Activated T-cell treated with anti-CD3 and anti-CD28 coated beads, Interleukin-2, amount 50 U/mL, for 72 hours (primary cell): Measurements from ENCODE around the gene ERC2. TPM values are rescaled to one million over a fixed set of nuclear protein-coding genes. Genes with fewer than 3 reads are reported as not detected.

Experiments used
- ATAC-seq, 2 donors: fragments of 150-1000 bp; cut with Tn5 transposase; replicated peaks in 1 of 2; 2 replicates each; pipeline ENCODE4 v1.10.0; 2021; ENCODE audit warnings: moderate library complexity in 2 of 2, mild to moderate bottlenecking in 1 of 2
- DNase-seq, 2 donors: peaks; one replicate each; pipeline ENCODE4 v3.0.0; 2021 to 2022; ENCODE audit warnings: mixed read lengths in 1 of 2
- H3K27ac Mint-ChIP-seq: one replicate; pipeline ENCODE4 v1.8.0; 2022; ENCODE audit warnings: mild to moderate bottlenecking, moderate library complexity, mixed read lengths
- H3K27me3 Mint-ChIP-seq: one replicate; pipeline ENCODE4 v1.8.0; 2022; ENCODE audit warnings: low read depth, mixed read lengths
- H3K36me3 Mint-ChIP-seq, 2 donors: one replicate each; pipeline ENCODE4 v1.8.0; 2022; ENCODE audit warnings: mixed read lengths in 2 of 2, mild to moderate bottlenecking in 1 of 2; ENCODE audit not compliant: insufficient read depth in 2 of 2
- H3K4me1 Mint-ChIP-seq: one replicate; pipeline ENCODE4 v1.8.0; 2022; ENCODE audit warnings: low read depth, mixed read lengths
- H3K4me3 Mint-ChIP-seq, 2 donors: one replicate each; pipeline ENCODE4 v1.8.0; 2022; ENCODE audit warnings: mild to moderate bottlenecking in 2 of 2, mixed read lengths in 2 of 2, moderate library complexity in 2 of 2
- H3K9me3 Mint-ChIP-seq, 2 donors: one replicate each; pipeline ENCODE4 v1.8.0; 2022; ENCODE audit warnings: mixed read lengths in 2 of 2
- total RNA-seq, 2 donors: library from RNA; stranded (reverse); gene quantifications; one replicate each; pipeline ENCODE4 v1.2.3, GENCODE V29; 2022

Gene ERC2
- total RNA-seq, 2 donors from 2014 or later: 0.19 to 0.35 TPM

DNA sequence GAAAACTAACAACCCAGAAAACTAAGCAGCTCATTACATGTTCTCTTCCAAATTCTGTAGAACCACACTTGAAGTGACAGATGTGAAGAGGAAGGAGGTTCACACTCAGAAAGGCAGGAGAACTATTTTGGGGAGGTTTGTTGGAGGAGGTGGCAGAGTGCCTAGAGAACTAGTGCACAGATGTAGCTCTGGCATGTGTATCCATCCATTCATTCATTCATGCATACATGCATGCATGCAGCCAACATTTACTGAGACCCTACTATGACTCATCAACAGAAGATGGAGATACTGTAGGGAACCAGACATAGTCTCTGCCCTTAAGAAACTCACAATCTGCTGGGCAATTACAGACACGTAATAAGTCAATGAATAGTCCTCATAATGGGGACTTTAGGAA is 116.7 kb downstream of the ERC2 start:
- H3K9me3 Mint-ChIP-seq: no peaks in the 10 kb centered on the region
- no peaks in the 10 kb centered on the region for H3K36me3 Mint-ChIP-seq
- H3K27ac Mint-ChIP-seq: no peak overlapping the region
- no peaks in the 10 kb centered on the region for H3K27me3 Mint-ChIP-seq
- no peak overlapping the region for H3K4me3 Mint-ChIP-seq
- ATAC-seq (no peak), DNase-seq (no peak)
- H3K4me1 Mint-ChIP-seq: no peaks in the 10 kb centered on the region

GRCh38 chr3:56347219-56347871 is 120.9 kb downstream of the ERC2 start:
- DNase-seq: peak; percentile 28 to 39
- no peak for ATAC-seq
- H3K36me3 Mint-ChIP-seq: no peaks in the 10 kb centered on the region
- peaks cover 12% of the 10 kb centered on the region for H3K27me3 Mint-ChIP-seq
- H3K4me1 Mint-ChIP-seq: no peaks in the 10 kb centered on the region
- H3K4me3 Mint-ChIP-seq: no peak overlapping the region
- H3K27ac Mint-ChIP-seq: no peak overlapping the region
- H3K9me3 Mint-ChIP-seq: no peaks in the 10 kb centered on the region

DNA sequence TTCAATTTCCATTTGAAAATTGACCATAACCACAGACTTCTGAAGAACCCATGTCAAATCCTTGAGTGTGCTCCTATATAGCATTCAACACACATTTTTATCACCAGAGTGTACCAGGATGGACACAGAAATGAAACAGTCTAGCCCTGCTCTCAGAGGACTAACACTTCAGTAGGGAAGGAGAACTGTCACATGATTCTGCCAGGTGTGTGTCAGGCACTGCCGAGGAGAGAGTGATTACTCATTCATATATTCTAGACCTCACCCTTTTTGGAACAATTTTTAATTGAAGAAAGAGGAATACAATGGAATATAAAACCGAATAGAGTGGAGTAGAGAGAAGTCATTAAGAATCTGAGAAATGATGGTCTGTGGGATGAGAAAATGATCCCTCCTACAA is 125.8 kb downstream of the ERC2 start:
- Mint-ChIP-seq H3K27ac (no peak overlapping the region), H3K27me3 (peaks cover 18% of the 10 kb centered on the region), H3K4me3 (no peak overlapping the region), H3K36me3 (no peaks in the 10 kb centered on the region), H3K9me3 (no peaks in the 10 kb centered on the region), H3K4me1 (no peaks in the 10 kb centered on the region)
- ATAC-seq (no peak), DNase-seq (no peak)

GRCh38 chr3:56339671-56340070 is 128.6 kb downstream of the ERC2 start:
- Mint-ChIP-seq H3K27ac (no peak overlapping the region), H3K9me3 (no peaks in the 10 kb centered on the region), H3K4me1 (no peaks in the 10 kb centered on the region), H3K36me3 (no peaks in the 10 kb centered on the region), H3K4me3 (no peak overlapping the region), H3K27me3 (peaks cover 18% of the 10 kb centered on the region)
- DNase-seq (no peak), ATAC-seq (no peak)

GRCh38 chr3:56339244-56339643 is 129.0 kb downstream of the ERC2 start:
- ATAC-seq: no peak
- H3K4me3 Mint-ChIP-seq: no peak overlapping the region

DNA sequence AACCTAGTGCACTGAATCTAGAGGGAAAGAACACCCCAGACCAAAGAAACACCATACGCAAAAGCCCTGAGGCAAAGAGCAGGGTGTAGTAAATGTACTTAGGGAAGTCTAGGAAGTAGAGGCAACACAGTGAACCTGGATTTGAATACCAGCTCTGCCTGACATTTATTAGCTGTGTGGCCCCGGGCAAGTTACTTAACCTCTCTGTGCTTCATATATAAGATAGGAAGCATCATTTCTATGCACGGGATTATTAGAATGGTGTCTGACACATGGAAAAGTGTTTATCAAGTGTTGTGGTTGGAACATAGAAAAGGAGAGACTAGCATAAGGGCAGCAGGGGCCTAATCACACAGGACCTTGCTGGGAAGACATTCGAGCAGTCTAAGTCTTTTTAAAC is 132.2 kb downstream of the ERC2 start:
- Mint-ChIP-seq H3K4me1 (no peaks in the 10 kb centered on the region), H3K4me3 (no peak overlapping the region), H3K27me3 (peaks cover 12% of the 10 kb centered on the region), H3K9me3 (peaks cover 0 to 1% of the 10 kb centered on the region in 2 donors), H3K36me3 (no peaks in the 10 kb centered on the region), H3K27ac (no peak overlapping the region)
- no peak for ATAC-seq
- DNase-seq: no peak

More at GRCh38 chr3:56339244-56339643, 129.0 kb downstream of the ERC2 start:
- Mint-ChIP-seq H3K9me3 (no peaks in the 10 kb centered on the region), H3K27me3 (peaks cover 13% of the 10 kb centered on the region), H3K27ac (no peak overlapping the region), H3K36me3 (no peaks in the 10 kb centered on the region), H3K4me1 (no peaks in the 10 kb centered on the region)
- DNase-seq: no peak

GRCh38 chr3:56324473-56324872 is 143.8 kb downstream of the ERC2 start:
- no peaks in the 10 kb centered on the region for H3K9me3 Mint-ChIP-seq
- H3K27me3 Mint-ChIP-seq: peaks cover 15% of the 10 kb centered on the region
- no peak overlapping the region for H3K4me3 Mint-ChIP-seq
- ATAC-seq (no peak), DNase-seq (no peak)
- H3K4me1 Mint-ChIP-seq: no peaks in the 10 kb centered on the region
- no peak overlapping the region for H3K27ac Mint-ChIP-seq
- no peaks in the 10 kb centered on the region for H3K36me3 Mint-ChIP-seq

DNA sequence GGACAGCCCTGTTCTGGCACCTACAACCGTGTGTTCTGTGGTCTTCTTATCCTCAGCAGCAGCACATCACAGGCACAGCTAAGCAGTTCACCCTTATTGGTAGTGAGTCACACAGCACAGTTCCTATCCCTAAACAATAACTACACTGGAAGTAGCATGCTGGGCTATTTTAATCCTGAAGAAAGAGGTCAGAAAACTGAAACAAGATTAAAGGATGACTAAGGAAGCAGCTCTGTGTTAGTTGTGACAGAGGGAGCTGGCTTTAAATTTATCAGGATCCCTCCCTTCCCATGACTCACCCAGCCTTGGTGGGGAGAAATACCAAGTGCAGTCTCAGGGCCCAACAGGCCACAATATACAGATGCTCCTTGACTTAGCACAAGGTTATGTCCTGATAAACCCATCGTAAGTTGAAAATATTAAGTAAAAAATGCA is 144.3 kb downstream of the ERC2 start:
- H3K27ac Mint-ChIP-seq: no peak overlapping the region
- H3K27me3 Mint-ChIP-seq: peaks cover 15% of the 10 kb centered on the region
- DNase-seq: no peak
- no peak for ATAC-seq
- no peaks in the 10 kb centered on the region for H3K9me3 Mint-ChIP-seq
- no peaks in the 10 kb centered on the region for H3K4me1 Mint-ChIP-seq
- H3K4me3 Mint-ChIP-seq: no peak overlapping the region
- no peaks in the 10 kb centered on the region for H3K36me3 Mint-ChIP-seq

DNA sequence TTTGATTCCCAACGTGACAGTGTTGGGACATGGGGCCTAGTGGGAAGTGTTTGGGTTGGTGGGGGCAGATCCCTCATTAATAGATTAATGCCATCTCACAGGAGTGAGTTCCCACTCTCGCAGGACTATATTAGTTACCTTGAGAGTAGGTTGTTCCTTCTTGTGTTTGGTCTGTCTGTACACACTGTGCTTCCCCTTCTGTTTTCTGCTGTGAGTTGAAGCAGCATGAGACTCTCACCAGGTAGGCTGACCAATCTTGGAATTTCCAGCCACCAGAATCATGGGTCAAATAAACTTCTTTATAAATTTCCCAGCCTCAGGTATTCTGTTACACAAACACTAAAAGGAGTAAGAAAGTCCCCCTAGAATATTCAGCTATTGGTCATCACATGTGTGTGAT is 145.4 kb downstream of the ERC2 start:
- H3K36me3 Mint-ChIP-seq: no peaks in the 10 kb centered on the region
- DNase-seq (no peak), ATAC-seq (no peak)
- no peak overlapping the region for H3K27ac Mint-ChIP-seq
- H3K9me3 Mint-ChIP-seq: no peaks in the 10 kb centered on the region
- no peaks in the 10 kb centered on the region for H3K4me1 Mint-ChIP-seq
- no peak overlapping the region for H3K4me3 Mint-ChIP-seq
- H3K27me3 Mint-ChIP-seq: peaks cover 7% of the 10 kb centered on the region

DNA sequence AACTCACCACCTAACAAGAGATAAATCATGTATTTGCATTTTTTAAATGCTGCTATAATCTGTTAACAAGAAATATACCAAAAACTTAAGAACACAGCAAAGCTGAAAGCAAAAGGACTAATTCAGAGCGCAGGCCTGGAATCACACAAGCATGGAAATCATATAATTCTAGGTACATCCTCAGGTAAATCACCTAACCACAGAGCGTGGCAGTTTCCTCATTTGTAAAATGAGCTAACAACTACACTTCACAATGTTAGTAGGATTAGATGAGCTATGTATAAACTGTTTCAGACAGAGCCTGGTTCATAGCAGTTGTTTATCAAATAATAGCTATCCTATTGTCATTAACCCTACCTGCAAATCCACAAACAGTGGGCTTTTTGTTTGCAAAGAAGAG is 146.4 kb downstream of the ERC2 start:
- H3K36me3 Mint-ChIP-seq: no peaks in the 10 kb centered on the region
- H3K9me3 Mint-ChIP-seq: no peaks in the 10 kb centered on the region
- ATAC-seq (no peak), DNase-seq (no peak)
- H3K27me3 Mint-ChIP-seq: no peaks in the 10 kb centered on the region
- H3K4me3 Mint-ChIP-seq: no peak overlapping the region
- H3K4me1 Mint-ChIP-seq: no peaks in the 10 kb centered on the region
- no peak overlapping the region for H3K27ac Mint-ChIP-seq

- no peak overlapping the region for H3K4me3 Mint-ChIP-seq
- no peaks in the 10 kb centered on the region for H3K4me1 Mint-ChIP-seq
- ATAC-seq (no peak), DNase-seq (no peak)
- no peaks in the 10 kb centered on the region for H3K36me3 Mint-ChIP-seq
- H3K9me3 Mint-ChIP-seq: no peaks in the 10 kb centered on the region
- no peak overlapping the region for H3K27ac Mint-ChIP-seq
- H3K27me3 Mint-ChIP-seq: no peaks in the 10 kb centered on the region
Observed at GRCh38 chr3:56321383-56321782, 146.9 kb downstream of the ERC2 start.

DNA sequence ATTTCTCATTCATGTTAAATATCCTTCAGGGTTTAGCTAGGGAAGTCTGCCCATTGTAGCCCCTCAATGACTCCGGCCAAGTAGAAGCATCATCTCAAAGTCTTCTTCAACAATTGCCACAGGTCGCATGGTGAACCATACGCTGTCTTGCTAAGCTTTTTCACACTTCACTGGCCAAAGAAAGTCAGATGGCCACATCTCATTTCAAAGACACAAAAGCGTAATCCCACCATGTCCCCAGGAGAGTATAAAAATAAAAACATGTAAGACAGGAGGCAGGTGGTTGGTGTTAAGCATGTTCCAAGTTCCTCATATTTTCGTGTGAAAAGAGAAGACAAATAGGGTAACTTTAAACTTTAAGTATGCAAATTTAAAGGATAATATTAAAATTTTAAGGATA is 147.4 kb downstream of the ERC2 start:
- DNase-seq: no peak
- no peaks in the 10 kb centered on the region for H3K9me3 Mint-ChIP-seq
- H3K36me3 Mint-ChIP-seq: no peaks in the 10 kb centered on the region
- no peak overlapping the region for H3K27ac Mint-ChIP-seq
- ATAC-seq: no peak
- no peaks in the 10 kb centered on the region for H3K27me3 Mint-ChIP-seq
- H3K4me3 Mint-ChIP-seq: no peak overlapping the region
- H3K4me1 Mint-ChIP-seq: no peaks in the 10 kb centered on the region

DNA sequence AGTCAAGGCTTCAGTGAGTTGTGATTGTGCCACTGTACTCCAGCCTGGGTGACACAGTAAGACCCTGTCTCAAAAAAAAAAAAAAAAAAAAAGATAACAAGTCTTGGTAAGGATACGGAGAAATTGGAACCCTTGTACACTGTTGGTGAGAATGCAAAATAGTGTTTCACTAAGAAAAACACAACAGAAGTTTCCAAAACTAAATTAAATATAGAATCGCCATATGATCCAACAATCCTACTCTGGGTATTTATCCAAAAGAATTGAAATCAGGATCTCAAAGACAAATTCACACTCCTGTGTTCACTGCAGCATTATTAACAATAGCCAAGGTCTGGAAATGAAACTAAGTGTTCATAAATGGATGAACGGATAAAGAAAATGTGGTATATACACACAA is 149.4 kb downstream of the ERC2 start:
- ATAC-seq (no peak), DNase-seq (no peak)
- no peak overlapping the region for H3K27ac Mint-ChIP-seq
- no peaks in the 10 kb centered on the region for H3K9me3 Mint-ChIP-seq
- H3K4me3 Mint-ChIP-seq: no peak overlapping the region
- H3K27me3 Mint-ChIP-seq: no peaks in the 10 kb centered on the region
- no peaks in the 10 kb centered on the region for H3K36me3 Mint-ChIP-seq
- H3K4me1 Mint-ChIP-seq: no peaks in the 10 kb centered on the region

DNA sequence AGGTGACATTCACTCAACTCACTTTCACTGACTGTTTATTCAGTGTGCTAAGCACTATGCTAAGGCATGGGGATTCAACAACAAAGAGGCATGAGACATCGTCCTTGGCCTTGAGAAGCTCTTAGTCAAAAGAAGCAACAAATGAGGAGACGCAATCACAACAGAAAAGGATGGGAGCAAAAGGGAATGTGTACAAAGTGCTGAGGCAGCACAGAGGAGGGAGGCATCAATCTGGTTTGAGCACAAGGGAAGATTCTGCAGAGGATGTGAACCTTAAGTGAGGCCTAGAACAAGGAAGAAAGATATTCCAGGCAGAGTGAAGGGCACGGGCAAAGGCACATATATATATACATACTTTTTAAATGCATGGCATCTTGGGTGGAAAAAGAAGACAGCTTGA is 151.3 kb downstream of the ERC2 start:
- peaks cover 5% of the 10 kb centered on the region for H3K27me3 Mint-ChIP-seq
- no peaks in the 10 kb centered on the region for H3K36me3 Mint-ChIP-seq
- ATAC-seq (no peak), DNase-seq (no peak)
- H3K9me3 Mint-ChIP-seq: no peaks in the 10 kb centered on the region
- H3K27ac Mint-ChIP-seq: no peak overlapping the region
- no peak overlapping the region for H3K4me3 Mint-ChIP-seq
- H3K4me1 Mint-ChIP-seq: no peaks in the 10 kb centered on the region
